HG02798 (cell line): Measurements from ENCODE around the gene GOLGA7B.

Source experiments
- ATAC-seq: cut with Tn5 transposase; IDR thresholded peaks from one replicate; pipeline ENCODE4 v1.9.1; 2021; ENCODE audit warnings: mild to moderate bottlenecking; ENCODE audit not compliant: unreplicated experiment, poor library complexity

The GOLGA7B gene

DNA sequence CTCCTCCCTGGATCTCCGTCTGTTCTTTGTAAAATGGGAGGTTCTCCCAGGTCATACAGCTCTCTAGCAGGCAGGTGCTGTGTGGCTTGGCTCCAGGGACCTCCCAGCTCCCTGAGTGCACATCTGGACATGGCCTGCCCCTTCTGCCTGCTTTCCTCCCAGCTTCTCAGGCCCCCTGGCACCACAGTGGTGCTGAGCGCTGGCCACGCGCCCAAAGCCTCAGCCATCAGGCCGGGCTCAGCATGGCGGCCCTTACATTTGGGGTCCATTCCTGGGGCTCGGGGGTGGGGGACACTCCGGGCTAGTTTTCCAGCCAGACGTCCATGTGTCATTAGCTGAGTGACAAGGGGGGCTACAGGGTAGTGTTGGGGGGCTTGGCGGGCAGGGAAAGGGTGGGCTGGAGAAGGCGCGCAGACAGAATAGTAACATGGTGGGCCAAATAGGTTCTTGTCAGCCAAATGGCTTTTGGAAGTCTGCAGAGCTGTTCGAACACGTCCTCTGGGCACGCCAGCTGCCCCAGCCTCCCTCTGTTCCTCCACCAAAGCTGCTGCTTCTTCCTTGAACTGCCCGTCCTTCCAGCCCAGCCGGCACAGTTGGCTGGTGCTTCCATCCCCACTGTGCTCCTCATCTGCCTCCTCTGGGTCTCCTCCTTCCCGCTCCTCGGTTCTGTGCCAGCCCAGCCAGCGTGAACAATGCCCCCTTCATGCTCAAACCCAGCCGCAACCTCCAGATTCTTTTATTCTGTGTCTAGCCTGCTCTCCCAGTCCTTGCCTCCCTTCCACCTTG lies 65.9 kb downstream of the GOLGA7B start:
- ATAC-seq = no peak

DNA sequence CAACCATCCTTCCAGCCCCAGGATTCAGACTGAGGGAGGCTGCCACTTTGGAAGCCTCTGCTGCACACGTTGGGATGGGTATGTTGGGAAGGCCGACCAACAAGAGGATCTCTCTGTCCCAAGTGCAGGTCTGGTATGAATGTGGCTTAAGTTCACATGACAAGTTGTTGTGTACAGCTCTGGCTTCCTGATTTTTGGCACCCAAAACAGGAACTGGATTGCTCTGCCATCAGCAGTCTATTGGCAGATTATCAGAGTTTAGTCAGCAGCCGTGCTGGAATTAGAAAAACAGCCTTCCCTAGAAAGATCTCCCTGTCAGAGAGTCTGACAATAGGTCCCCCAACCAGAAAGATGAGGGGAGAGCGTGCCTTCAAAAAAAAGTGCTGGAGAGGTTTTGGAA lies 66.9 kb downstream of the GOLGA7B start:
- ATAC-seq = no peak

DNA sequence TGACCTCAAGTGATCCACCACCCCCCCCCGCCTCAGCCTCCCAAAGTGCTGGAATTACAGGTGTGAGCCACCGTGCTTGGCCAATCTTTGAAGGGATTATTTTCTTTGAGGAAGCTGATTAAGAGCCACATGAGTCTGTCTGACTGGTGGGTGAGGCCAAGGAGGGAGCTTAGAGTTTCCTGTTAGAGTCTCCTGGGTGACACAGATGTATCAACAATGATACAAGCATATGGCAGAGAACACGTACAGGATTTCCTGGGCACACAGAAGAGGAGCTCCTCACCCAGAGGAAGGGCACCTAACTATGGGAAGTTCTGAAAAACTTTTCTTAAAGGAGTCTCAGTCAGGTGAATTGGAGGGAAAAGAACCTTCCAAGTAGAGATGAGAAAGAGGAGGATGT lies 69.4 kb downstream of the GOLGA7B start:
- no peak for ATAC-seq

DNA sequence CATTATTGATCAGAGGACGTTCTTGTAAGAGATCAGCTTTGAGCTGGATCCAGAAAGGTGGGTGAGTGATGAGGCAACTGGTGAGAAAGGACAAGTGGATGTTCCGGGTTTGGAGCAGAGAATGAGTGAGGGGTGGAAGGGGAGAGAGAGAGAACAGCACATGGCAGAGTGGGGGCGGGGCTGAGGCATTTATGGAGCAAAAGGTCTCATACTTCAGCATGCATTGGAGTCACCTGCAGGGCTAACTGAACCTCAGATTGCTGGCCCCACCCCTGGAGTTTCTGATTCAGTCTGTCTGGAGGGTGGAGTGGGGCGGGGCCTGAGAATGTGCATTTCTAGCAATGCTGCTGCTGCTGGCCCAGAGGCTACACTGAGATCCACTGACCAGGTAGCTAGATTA lies 71.2 kb downstream of the GOLGA7B start:
- ATAC-seq = no peak
